ENCODE data around the gene KCNJ6. TPM values are rescaled to one million over a fixed set of nuclear protein-coding genes. Genes with fewer than 3 reads are reported as not detected.

Gene KCNJ6
- total RNA-seq, 1 donor from 2014 or later: not detected

- intact Hi-C loops (cut with micrococcal nuclease): no loop called here
Measured at GRCh38 chr21:37575580-37575979, 340.7 kb downstream of the KCNJ6 start.

DNA sequence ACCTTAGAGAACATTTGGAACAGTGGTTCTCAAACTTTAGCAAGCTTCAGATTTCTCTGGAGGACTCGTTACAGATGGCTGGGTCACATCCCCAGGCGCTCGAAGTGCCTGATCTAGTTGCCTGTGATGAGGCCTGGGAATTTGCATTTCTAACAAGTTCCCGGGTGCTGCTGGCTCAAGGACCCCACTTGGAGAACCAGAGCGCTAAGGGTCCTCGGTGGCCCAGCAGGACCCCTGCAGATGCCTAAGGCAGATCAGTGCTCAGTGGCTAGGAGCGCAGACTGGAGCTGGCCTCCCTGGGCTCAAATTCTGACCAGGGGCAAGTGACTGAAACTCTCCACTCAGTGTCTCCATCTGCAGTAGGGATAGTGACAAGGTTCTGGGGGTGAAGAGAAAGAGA, 341.5 kb downstream of the KCNJ6 start:
- intact Hi-C loops (cut with micrococcal nuclease): no loop called here

DNA sequence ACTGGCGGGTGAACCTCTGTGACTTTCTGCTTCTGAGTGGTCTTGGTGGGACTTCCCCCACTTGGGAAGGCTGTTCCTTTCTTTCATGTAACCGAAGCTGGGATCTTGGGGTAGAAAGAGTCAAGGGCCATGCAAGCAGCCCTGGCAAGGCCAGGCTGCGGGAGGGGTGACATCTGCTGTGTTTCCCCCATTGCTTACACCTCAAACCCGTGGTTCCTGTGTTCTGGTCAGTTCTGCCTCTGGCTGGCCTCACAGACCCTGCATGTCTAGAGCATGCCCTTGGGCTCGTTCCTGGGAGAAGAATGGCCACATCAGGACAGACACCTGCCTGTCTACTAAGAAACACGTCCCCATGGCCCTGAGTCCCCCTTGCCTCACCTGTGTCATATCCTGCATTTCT, 341.9 kb downstream of the KCNJ6 start:
- intact Hi-C loops (cut with micrococcal nuclease): no loop called here

- intact Hi-C loops (cut with micrococcal nuclease): no loop called here
Measured at GRCh38 chr21:37571442-37571841, 344.8 kb downstream of the KCNJ6 start.

DNA sequence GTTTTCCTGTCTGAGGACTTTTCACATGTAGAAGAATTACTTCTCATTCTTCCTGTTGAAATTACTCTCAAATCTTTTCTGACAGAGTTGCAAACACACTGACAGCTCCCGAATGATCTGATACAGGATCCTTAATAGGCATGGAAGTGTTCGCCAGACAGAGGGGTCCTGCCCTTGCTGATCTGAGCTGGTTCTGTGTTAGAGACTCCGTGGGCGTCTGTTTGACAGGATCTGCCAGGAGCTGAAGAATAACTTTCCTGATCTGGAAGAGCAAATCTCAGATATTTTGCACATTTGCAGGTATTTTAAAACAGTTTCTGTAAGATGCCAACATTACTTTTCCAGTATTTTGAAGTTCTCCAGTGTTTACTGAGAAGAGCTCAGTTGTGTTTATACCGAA, 347.3 kb downstream of the KCNJ6 start:
- intact Hi-C loops (cut with micrococcal nuclease): no loop called here

GRCh38 chr21:37568415-37568814, 347.8 kb downstream of the KCNJ6 start:
- intact Hi-C loops (cut with micrococcal nuclease): no loop called here

DNA sequence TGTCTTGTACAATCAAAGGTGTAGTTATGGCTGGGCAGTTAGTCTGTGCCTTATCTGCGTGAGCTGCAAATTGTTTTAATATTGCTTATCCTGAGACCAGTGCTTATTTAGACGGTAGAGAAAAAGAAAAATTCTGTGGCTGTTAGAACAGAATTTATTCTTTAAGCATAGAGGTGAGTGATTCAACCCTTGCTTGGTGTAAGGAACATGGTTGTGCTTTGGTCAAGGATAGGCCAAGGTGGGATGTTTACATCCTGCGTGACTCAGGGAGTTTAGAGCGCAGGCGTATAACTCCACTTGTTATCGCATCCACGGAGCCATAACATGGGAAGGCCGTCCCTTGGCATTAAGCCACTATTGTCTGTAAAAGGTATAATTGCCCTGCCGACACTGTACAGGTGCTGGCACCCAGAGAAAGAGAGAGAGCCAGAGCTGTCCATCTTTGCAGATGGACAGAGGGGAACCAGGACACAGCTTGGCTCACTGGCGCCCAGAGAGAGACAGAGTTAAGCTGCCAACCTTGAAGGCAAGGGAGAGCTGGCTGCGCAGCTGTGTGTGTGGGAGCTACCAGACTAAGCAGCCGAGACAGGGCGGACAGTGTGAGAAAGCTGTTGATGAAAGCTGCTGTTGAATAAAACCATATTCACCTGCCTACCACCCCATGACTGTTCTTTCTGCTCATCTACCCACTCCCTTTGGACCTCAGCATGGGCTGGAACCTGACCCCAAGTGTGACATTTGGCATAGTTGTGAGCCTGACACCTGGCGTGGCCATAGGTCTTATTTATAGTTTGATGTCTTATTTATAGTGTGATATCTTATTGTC, 349.3 kb downstream of the KCNJ6 start:
- intact Hi-C loops (cut with micrococcal nuclease): no loop called here

DNA sequence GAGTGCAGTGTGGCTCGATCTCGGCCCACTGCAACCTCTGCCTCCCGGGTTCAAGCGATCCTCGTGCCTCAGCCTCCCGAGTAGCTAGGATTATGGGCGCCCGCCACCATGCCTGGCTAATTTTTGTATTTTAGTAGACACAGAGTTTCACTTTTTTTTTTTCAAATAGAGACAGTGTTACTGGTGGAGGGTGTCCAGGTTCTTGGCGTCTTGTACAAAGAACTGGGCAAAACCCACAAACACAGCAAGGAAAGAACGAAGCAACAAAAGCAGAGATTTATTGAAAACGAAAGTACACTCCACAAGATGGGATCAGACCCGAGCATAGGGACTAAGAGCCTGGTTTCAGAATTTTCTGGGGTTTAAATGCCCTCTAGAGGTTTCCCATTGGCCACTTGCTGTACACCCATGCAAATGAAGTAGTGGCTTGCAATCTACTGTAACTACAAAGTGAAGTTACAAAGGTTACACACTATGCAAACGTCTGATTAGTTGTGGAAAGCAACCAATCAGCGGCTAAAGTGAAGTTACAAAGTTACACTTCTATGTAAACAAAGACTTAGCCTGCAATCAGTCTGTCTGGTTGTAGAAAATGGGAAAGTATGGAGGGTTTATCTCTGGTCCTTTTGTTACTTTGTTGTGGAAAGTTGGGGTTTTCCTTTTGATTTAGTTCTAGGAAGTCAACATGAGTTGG, 350.6 kb downstream of the KCNJ6 start:
- intact Hi-C loops (cut with micrococcal nuclease): loop anchor here (2.0 kb wide), 1 partner anchor 103 kb away; no protein-coding TSS in a partner anchor

- intact Hi-C loops (cut with micrococcal nuclease): loop anchor here (1.0 to 5.0 kb wide), 12 partner anchors 63 to 1617 kb away; partner anchors contain the start of genes DYRK1A, HLCS, PSMG1 and VPS26C
Measured at GRCh38 chr21:37564924-37565529, 351.2 kb downstream of the KCNJ6 start.

DNA sequence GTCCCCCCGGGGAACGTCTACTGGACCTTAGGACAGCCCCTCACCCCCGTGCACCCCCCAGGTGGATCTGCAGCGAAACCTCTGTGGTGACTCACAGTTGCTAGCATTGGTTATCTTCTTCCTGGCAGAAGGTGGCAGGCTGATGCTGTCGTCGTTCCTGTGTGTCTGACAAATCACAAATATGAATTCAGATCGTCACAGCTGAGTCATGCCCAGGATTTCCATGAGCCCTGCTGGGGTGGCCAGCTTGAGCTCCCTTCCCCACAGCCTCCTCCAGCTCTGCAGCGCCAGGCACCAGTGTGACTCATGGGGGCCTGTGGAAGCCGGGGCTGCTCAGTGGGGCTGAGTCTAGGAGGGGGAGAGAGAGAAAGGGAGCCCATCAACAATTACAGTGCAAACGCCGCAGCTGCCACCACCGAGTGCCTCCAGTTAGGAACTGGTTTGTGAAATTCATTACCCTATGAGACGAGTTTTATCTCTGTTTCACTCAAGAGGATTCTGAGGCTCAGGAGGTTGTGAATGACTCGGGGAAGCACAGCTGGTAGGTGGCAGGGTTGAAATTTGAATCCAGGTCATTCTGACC, 351.8 kb downstream of the KCNJ6 start:
- intact Hi-C loops (cut with micrococcal nuclease): loop anchor here (1.0 to 5.0 kb wide), 12 partner anchors 62 to 1618 kb away; partner anchors contain the start of genes DYRK1A, HLCS, PSMG1 and VPS26C

- intact Hi-C loops (cut with micrococcal nuclease): loop anchor here (1.0 to 5.0 kb wide), 13 partner anchors 61 to 1619 kb away; partner anchors contain the start of genes DYRK1A, HLCS, PSMG1 and VPS26C
Measured at GRCh38 chr21:37563641-37564340, 352.5 kb downstream of the KCNJ6 start.

DNA sequence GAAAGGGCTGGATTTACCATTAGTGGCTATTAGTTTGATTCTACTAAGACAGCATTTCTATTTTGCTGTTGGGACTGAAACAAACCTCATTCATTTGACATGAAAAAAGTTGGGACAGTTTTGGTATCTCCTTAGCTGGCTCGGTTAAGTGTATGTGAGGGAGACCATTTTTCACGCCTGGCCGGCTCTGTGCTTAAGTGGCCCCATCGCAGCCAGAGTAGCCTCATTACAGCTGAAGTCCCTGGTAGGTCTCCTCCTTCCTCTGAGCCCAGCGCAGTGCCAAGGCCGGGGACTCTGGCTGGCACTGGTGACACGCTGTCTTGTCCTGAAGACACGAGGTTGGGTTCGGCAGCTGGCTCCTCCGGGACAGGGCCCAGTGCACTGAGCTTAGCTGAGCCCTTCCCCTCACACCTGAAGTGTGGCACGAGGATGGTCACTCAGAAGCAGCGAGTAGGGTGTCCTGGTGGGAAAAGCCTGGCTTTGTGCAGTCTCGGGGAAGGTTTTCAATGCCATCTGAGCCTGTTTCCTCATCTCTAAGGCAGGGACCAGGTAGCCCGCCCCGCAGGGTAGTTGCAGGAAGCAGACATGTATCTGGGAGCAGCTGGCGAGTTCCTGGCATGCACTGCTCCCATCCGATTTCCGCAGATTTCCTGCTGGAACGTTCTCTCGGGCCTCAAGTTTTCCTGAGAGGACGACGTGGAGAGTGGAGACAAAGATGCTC, 353.2 kb downstream of the KCNJ6 start:
- intact Hi-C loops (cut with micrococcal nuclease): loop anchor here (2.0 to 5.0 kb wide), 6 partner anchors 61 to 1619 kb away; partner anchors contain the start of genes HLCS and PSMG1

DNA sequence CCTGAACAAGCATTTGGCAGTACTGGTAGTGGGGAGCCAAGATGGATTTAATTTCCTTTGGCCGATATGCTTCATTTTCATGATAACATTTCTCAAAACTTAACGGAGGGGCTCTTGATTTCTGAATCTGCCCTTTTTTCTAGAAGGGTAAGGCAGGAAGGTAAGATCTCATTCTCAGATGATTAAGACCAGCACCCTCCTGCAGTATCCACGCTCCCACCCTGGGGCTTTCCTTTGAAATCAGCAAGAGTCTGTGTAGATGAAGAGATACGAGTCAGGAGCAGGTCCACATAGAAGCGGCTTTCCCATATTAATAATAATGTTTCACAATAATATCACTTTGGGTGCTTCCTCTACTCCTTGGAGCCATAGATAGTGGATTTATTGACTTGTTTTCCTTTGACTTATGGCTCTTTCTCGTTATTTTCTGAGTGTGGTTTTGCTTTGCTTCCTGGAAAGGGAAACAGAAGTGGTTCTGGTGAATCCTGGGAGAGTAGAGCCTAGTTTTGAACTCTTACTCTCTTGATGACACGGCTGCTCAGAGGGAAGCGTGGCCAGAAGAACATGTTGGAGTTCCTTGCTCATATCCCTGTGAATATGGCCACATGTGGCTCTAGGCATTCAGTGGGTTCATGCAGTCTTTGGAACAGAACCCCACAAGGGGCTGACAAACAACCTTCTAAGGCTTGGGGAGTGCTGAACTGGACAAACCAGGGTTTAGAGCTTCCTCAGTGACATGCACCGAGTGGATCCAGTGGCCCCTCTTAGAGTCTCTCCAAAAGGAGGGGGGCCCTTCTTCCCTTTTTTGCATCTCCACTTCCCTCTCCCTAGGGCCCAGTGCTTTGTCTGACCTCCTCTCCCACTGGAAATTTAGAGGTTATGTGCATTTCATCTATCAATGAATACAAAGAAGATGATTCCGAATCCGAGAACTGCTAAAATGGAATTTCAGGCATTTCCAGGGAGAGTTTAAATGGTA, 354.0 kb downstream of the KCNJ6 start:
- intact Hi-C loops (cut with micrococcal nuclease): loop anchor here (2.0 to 5.0 kb wide), 6 partner anchors 60 to 1620 kb away; partner anchors contain the start of genes HLCS and PSMG1

DNA sequence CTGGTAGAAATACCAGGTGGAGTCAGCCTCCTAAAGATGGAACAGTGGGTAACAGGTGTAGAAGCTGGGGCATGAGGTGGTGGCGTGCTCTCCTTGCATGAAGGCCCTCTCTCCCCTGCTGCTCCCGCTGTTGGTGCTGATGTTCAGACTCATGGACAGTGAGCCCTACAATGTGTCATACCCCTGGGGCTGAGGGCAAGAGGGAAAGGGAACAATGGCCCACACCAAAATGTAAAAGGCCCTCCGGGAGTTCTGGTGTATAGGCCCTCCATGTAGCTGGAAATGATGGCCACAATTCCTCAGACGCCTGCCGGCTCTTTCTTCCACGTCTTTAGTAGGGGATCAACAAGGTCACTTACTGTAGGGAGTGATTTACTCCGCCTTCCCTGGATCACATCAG, 354.8 kb downstream of the KCNJ6 start:
- intact Hi-C loops (cut with micrococcal nuclease): loop anchor here (5.0 kb wide), 5 partner anchors 59 to 1621 kb away; partner anchors contain the start of genes HLCS and PSMG1

DNA sequence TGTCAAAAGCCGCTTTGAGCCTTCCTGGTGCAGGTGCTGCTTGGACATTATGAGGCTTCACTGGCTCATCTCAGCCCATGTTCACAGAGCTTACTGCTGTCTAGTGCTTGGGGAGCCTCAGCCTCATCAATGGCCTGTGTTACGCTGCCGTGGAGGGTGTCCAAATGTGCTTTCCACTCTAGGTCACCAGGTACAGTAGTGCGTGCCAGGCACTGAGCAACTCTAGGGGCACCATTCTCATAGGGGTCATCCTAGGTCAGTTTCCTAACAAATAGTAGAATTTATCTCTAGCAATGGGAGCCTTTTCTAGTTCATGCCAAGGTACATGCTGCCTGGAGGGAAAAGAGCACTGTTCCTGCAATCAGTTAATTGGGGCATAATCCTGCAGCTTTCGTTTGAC, 355.9 kb downstream of the KCNJ6 start:
- intact Hi-C loops (cut with micrococcal nuclease): loop anchor here (5.0 kb wide), 5 partner anchors 58 to 1622 kb away; partner anchors contain the start of genes HLCS and PSMG1

- intact Hi-C loops (cut with micrococcal nuclease): no loop called here
Measured at GRCh38 chr21:37558676-37559211, 357.5 kb downstream of the KCNJ6 start.

Data from T-helper 1 cell treated with Interleukin-12 subunit alpha and Interleukin-12 subunit beta and Interleukin-4 antibody, amounts not matched to agents 30 ng/mL and 1 ng/mL, for 36 hours (primary cell).